AG04449 (cell line): Measurements from ENCODE around the gene ELP5.

Experiments
- CTCF ChIA-PET: fragments of 350-600 bp; formaldehyde crosslinking; extraction: SDS; loops from one replicate; lab custom pipeline; 2021; ENCODE audit warnings: antibody characterized with exemption; lab: Yijun Ruan, JAX
- POLR2A ChIA-PET: fragments of 400-600, 350-600 bp; formaldehyde crosslinking; extraction: SDS; loops from one replicate; lab custom pipeline; 2020; ENCODE audit warnings: antibody characterized with exemption, inconsistent platforms; lab: Yijun Ruan, JAX
- DNase-seq: peaks from one replicate; pipeline ENCODE4 v3.0.0-alpha.2; 2010; ENCODE audit warnings: low read depth, low spot score
- H3K4me3 ChIP-seq: 2 replicates; pipeline ENCODE4 v1.5.1; 2011; ENCODE audit warnings: low read depth, mild to moderate bottlenecking, control low read depth, low read length
- CTCF ChIP-seq: IDR thresholded peaks from one replicate; pipeline ENCODE4 v1.5.1; 2011; ENCODE audit warnings: mild to moderate bottlenecking, moderate library complexity, low read length, control low read depth, inconsistent platforms; ENCODE audit not compliant: insufficient read depth; ENCODE audit errors: missing control alignments

Gene ELP5, protein sequence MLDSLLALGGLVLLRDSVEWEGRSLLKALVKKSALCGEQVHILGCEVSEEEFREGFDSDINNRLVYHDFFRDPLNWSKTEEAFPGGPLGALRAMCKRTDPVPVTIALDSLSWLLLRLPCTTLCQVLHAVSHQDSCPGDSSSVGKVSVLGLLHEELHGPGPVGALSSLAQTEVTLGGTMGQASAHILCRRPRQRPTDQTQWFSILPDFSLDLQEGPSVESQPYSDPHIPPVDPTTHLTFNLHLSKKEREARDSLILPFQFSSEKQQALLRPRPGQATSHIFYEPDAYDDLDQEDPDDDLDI

GRCh38 chr17:7252176-7253043 lies at the start of gene ELP5:
Gene ELP5 (plus strand): TSS chr17:7252215. CDS start chr17:7252551, 336 bp downstream.
- ChIA-PET POLR2A (interaction anchor here (1.0 to 1.2 kb wide), 2 partner anchors 10 to 13 kb away, joined by 3 to 6 read pairs; partner anchors contain the start of gene PHF23), CTCF (interaction anchor here (1.3 kb wide), 1 partner anchor 43 kb away, joined by 3 read pairs; no protein-coding TSS in a partner anchor)
- H3K4me3 ChIP-seq, result peak within 1 kb of the TSS; percentile 88
- TF ChIP-seq CTCF, result peak; percentile 24
- DNase-seq, result peak; percentile 60

- CTCF ChIA-PET, result interaction anchor here (0.9 to 2.0 kb wide), 4 partner anchors 16 to 158 kb away, joined by 3 to 11 read pairs (median 3); partner anchors contain the start of genes ACADVL and DLG4
- H3K4me3 ChIP-seq, result no peak overlapping the region
- TF ChIP-seq CTCF, result no peak
- no peak for DNase-seq
- POLR2A ChIA-PET, result no interaction called here
Measured at GRCh38 chr17:7203391-7203790, 48.6 kb upstream of the ELP5 start.

- H3K4me3 ChIP-seq, result peak overlapping the region; percentile 56
- ChIA-PET CTCF (interaction anchor here (1.6 kb wide), 1 partner anchor 151 kb away, joined by 3 read pairs; no protein-coding TSS in a partner anchor), POLR2A (no interaction called here)
- TF ChIP-seq CTCF, result no peak
- no peak for DNase-seq
Measured at GRCh38 chr17:7204336-7204735, 47.7 kb upstream of the ELP5 start.

GRCh38 chr17:7204828-7205461 lies 47.1 kb upstream of the ELP5 start:
- POLR2A ChIA-PET, result no interaction called here

DNA sequence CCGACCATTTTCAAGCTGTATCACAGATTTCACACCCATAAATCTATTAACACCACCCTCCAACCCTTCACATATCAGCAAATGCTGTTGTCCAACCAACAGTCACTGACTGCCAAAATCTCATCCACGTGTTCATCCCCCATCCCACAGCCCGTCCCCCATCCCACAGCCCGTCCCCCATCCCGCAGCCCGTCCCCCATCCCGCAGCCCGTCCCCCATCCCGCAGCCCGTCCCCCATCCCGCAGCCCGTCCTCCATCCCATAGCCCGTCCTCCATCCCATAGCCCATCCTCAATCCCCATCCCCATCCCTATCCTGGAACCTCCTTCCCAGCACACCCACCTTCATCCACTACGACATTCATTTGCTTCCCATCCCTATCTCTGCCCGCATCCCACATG lies 46.5 kb upstream of the ELP5 start:
- POLR2A ChIA-PET, result interaction anchor here (0.8 kb wide), 1 partner anchor 14 kb away, joined by 3 read pairs; the partner anchor contains the start of genes ACADVL and DLG4
- no peak for DNase-seq
- peak overlapping the region; percentile 56 for H3K4me3 ChIP-seq
- TF ChIP-seq CTCF, result no peak
- CTCF ChIA-PET, result interaction anchor here (1.2 kb wide), 1 partner anchor 28 kb away, joined by 3 read pairs; no protein-coding TSS in a partner anchor

More at GRCh38 chr17:7204828-7205461, 47.1 kb upstream of the ELP5 start:
- DNase-seq, result no peak
- no peak for TF ChIP-seq CTCF
- CTCF ChIA-PET, result interaction anchor here (1.2 kb wide), 1 partner anchor 28 kb away, joined by 3 read pairs; no protein-coding TSS in a partner anchor
- H3K4me3 ChIP-seq, result peak overlapping the region; percentile 56
